NB4 (cell line): ENCODE measurements around the gene RNF17.

Source experiments
- CTCF ChIP-seq: IDR thresholded peaks from one replicate; pipeline ENCODE4 v1.5.1; 2012; ENCODE audit warnings: low read depth, low read length
- MYC ChIP-seq: IDR thresholded peaks from 2 replicates; pipeline ENCODE4 v1.6.1; 2011; ENCODE audit warnings: low read depth, low read length
- POLR2A ChIP-seq: IDR thresholded peaks from 2 replicates; pipeline ENCODE4 v1.6.1; 2011; ENCODE audit warnings: mild to moderate bottlenecking; ENCODE audit not compliant: insufficient read length; ENCODE audit errors: extremely low read depth

- TF ChIP-seq CTCF (no peak), POLR2A (no peak), MYC (no peak)
Measured at GRCh38 chr13:24777171-24777570, 13.2 kb downstream of the RNF17 start.
